GM12892 (cell line): ENCODE measurements around the gene GLCE.

ENCODE experiments used
- POLR2AphosphoS5 ChIP-seq: IDR thresholded peaks from 2 replicates; pipeline ENCODE4 v1.6.1; 2011; ENCODE audit warnings: low read depth, low read length, control low read depth
- TAF1 ChIP-seq: IDR thresholded peaks from 2 replicates; pipeline ENCODE4 v1.6.1; 2011; ENCODE audit warnings: low read depth, mild to moderate bottlenecking, control low read depth, low read length, borderline replicate concordance

GRCh38 chr15:69156736-69157381 lies 3.6 kb upstream of the GLCE start:
- TF ChIP-seq POLR2AphosphoS5 (no peak), TAF1 (no peak)
